SW 1271 (cell line): Measurements from ENCODE around the gene FZD10.

Experiments
- DNase-seq, 2 experiments: peaks; one replicate each; lab custom pipeline; 2025; lab: John Stamatoyannopoulos, UW

Gene FZD10, protein sequence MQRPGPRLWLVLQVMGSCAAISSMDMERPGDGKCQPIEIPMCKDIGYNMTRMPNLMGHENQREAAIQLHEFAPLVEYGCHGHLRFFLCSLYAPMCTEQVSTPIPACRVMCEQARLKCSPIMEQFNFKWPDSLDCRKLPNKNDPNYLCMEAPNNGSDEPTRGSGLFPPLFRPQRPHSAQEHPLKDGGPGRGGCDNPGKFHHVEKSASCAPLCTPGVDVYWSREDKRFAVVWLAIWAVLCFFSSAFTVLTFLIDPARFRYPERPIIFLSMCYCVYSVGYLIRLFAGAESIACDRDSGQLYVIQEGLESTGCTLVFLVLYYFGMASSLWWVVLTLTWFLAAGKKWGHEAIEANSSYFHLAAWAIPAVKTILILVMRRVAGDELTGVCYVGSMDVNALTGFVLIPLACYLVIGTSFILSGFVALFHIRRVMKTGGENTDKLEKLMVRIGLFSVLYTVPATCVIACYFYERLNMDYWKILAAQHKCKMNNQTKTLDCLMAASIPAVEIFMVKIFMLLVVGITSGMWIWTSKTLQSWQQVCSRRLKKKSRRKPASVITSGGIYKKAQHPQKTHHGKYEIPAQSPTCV

DNA sequence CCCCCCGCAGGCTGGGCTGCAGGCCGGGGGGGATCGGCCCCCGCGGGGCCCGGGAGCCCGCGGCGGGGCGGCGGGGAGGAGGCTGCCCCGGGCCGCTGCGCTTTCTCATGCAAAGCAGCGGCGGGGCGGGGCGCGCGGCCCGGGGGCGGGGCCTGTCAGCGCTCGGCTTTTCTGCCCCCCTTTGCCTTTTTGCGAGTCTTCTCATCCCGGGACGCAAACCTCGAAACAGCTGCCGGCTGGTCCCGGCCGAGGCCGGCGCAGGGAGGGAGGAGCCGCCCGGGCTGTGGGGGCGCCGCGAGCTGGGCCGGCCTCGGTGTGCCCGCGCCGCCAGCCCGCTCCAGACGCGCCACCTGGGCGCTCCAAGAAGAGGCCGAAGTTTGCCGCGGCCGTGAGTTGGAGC, at the start of gene FZD10:
TSS of gene FZD10 (plus strand) at position 198 of the 400 bp plus-strand sequence. CDS start 479 bp downstream, outside the sequence.
- no peak for DNase-seq

DNA sequence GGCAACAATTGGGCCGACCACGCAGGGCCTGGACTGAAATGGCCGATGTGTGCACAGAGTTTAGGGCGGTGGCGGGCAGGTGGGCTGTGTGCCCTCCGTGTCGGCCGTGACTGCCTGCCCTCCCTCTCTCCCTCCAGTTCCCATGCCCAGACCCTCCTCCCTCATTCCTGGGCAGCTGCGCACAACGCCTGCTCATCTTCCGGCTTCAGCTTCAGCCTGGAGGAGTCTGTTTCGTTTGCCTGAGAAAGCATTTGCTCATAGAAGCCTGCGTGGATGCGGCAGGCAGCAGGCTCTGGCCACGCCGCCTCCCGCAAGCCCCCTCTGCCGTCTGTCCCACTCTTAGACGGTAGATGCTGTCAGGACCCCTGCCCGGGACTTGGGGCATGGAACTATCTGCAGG, 47.3 kb upstream of the FZD10 start:
- no peak for DNase-seq

DNA sequence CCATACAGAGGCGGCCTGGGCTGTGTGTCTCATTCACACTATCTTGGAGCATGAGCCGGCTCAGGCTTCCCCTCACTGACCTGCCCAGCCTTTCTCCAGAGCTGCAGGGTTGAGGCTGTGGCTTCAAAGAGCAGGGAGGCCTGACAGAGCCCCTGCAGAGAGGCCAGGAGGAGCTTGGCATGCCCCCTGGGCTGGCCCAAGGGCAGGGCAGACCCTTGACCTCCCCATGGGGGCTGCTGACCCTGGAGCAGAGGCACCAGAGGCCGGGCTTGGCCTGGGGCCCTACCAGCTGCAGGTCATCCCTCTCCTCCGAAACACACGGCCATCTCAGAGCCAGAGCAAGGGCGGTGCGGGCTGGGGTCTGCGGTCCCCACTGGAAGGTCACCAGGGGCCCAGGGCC, 46.6 kb upstream of the FZD10 start:
- DNase-seq = no peak

DNA sequence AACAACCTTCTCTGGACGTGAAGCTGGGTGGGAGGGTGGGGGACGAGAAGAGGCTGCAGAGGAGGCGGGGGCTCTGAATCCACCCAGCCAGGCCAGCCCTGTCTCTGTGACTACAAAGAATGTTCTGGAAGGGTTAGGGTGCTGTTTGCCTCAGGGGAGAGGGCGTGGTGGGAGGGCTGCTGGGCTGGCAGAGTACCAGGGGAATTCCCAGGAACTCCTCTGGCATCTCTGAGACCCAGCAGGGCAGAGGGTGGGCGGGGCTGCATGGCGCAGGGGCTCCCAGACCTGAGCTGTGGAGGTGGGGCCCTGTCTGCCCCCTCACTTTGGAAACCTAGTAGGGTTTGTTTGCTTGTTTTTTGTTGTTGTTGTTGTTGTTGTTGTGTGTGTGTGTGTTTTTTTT, 45.5 kb upstream of the FZD10 start:
- no peak for DNase-seq

DNA sequence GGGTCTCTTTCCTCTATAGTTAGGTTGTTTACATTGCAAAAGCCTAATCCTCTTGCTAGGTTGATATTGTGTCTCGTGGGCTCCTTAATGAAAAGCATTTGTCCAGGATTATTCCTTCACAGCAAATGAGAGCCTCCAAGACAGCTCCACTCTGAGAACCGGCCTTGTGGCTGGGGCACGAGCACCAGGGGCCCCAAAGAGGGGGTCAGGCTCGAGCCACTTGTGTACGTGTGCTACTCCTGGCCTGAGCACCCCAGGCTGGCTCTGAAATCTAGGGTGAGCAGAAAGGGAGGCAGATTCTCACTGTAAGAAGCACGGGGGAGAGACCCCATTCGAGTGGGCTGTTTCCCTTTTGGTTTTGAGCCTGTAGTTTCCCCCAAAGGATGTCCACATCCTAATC, 45.0 kb upstream of the FZD10 start:
- no peak for DNase-seq

DNA sequence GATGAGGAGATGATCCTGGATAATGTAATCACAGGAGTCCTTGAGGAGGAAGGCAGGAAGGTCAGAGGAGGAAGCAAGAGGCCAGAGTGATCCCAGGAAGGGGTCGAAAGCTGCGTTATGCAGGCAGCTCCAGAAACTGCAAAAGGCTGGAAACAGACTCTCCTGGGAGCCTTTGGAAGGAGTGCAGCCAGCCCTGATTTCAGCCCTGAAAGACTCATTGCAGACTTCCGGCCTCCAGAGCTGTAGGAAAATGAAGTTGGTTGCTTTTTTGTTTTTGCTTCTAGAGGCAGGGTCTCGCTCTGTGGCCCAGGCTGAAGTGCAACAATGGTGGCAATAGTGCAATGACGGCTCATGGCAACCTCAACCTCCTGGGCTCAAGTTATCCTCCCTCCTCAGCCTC, 44.6 kb upstream of the FZD10 start:
- DNase-seq = no peak

DNA sequence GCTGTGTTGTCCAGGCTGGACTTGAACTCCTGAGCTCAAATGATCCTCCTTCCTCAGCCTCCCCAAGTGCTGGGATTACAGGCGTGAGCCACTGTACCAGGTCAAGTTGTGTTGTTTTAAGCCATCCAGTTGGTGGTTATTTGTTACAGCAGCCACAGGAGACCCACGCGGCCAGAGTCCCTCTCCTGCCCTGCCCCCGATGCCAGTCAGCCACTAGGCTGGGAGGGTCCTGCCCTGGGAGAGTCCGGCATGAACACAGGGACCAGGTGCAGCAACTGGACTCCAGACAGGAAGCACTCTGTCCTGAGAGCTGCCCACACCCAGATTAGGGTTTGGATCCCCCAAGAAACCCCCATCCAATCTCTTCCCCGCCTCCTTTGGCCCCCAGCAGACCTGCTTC, 44.1 kb upstream of the FZD10 start:
- no peak for DNase-seq

DNA sequence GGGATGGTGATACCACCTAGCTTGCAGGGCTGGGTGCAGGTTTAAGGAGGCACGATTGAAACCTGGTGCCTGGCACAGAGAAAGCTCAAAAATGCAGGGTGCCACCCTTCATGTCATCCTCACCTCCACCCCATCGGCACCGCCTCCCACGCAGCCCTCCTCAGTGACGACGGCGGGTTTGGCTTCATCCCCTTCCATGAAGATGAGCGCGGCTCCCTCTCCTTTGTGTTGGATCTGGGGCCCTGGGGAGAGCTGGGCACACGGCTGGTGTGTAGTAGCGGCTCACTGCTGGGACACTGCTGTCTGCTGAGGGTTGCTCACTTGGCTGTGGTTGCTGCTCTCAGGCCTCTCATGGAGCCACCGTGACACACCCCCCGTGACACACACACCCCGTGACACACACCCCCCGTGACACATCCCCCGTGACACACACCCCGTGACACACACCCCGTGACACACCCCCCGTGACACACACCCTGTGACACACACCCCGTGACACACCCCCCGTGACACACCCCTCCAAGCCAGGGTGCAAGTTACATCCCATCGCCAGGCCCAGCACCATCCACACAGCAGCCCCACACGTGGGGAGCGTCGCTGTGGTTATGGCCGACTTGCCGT, 42.9 kb upstream of the FZD10 start:
- DNase-seq = no peak

DNA sequence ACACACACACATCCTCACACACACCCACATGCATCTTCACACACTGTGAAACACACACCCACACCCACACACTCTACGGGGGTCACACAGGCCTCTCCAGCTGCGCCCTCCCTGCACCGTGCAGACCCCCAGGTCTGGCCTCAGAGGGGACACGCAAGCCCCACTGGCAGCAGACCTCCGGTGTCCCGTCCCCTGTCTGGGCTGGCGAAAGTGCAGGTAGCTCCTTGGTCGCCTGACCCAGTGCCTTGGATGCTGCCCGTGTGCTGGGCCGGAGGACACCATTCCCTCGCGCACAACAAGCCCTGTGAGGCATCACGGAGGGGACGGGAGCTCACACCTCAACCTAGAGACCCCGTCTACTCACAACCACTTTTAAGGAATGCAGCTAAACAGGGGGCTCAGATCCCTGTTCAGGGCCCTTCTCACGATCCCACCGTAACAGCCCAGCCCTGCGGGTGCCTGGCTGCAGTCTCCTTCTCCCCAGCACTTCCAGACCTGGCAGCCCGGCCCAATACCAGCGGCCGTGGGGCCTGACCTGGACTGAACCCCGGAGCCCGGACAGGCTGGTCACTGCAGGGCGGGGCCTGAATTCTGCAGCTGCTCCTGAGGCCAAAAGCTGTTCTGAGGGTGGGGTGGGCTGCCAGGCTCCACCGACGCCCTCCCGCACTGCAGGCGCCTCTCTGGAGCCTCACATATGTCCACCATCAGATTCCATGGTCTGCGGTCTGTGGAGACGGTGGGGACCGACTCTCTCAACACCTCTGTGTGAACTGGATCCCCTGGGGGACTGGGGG, 42.1 kb upstream of the FZD10 start:
- no peak for DNase-seq

DNA sequence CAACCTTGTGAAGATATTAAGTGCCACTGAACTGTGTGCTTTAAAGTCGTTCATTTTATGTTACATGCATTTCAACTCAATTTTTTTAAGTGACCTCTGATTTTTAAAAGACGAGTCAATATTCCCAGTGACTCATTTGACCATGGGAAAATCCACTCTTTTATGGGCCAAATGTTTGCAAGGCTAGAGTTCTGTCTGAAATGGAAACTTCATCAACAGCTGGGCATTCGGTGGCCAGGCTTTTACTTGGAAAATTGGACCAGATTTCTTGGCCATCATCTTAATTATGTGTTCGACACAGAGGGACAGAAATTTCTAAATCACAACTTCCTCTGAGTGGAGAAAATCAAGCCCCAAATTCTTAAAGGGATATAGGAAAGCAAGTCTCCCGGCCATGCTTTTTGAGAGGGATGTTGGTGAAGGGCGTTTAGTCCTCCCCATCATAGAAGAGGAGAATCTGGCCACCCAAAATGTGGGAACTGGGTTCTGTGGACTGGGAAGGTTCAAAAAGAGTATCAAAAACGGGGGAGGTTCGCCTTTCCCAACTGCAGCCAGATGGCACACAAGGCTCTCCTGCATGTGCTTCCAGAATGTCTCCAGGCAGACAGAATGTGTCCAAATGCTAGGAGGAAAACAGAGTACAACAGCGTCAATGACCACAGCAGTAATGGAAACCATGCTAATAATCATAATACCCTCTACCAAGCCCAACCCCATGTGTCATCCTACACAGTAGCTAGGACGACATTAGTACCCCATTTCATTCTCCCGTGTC, 40.9 kb upstream of the FZD10 start:
- DNase-seq = no peak

DNA sequence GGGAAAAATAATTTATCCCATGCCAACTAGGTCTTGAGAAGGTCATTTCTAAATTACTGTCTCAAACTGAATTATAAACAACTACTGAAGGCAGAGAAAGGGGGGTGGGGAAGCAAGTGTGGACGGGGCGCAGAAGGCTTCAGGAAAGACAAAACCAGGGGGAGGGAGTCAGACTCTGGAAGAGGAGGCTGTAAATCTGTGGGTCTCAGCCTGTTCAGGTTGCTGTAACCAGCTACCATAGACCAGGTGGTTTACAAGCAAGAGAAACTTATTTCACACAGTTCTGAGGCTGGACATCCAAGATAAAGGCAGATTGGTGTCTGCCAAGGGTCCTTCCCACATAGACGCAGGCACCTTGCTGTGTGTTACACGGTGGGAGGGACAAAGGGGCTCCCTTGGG, 39.9 kb upstream of the FZD10 start:
- DNase-seq = no peak

DNA sequence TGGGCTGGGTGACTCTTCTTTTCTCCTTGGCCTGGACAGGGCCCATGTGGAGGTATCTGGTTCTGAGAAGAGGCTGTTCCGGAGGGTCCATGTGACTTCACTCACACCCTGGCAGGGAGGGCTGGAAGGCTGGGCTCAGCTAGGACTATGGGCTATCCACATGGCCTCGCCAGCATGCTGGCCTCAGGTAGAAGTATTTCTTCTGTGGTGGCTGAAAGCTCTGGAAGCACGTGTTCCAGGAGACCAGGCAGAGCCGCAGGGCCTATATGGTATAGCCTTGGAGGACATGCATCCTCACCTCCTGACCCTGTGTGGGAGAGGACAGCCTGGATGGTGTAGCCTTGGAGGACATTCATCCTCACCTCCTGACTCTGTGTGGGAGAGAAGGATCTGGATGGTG, 38.2 kb upstream of the FZD10 start:
- no peak for DNase-seq

DNA sequence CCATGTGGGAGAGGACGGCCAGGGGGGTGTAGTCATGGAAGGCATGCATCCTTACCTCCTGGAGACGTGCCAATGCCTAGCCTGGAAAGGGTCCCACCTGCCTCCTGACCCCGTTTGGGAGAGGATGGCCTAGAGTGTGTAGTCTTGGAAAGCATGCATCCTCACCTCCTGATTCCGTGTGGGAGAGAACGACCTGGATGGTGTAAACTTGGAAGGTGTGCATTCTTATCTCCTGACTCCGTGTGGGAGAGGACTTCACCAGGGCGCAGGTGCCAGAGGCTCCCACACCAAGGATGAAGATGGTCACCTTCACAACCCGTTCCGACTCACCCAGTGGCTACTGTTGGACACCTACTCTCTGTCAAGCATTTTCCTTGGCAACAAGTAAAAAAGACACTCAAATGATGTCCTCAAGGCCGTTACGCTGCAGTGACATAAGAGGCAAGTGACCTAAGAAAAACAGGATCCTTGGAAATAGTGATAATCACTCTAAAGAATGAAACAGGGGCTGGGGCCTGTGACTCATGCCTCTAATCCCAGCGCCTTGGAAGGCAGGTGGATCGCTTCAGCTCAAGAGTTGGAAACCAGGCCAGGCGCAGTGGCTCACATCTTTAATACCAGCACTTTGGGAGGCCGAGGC, 37.5 kb upstream of the FZD10 start:
- no peak for DNase-seq

DNA sequence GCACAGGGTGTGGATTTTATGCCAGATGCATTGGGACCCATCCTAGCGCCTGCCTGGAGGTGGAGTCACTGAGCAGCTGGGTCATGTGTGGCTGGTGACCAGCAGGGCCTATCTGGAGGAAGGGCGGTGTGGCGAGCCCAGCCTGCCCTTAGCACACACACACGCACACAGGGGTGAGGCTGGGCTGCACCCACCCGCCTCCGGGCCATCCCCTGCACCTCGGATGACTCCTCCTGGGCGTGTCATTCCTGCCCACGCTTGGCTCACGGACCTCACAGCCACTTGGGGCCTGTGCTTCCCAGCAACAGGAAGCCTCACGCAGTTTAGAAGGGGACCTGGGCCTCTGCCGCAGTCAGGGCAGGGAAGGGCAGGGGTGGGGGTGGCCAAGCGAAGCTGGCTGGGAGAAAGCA, 36.2 kb upstream of the FZD10 start:
- no peak for DNase-seq

DNA sequence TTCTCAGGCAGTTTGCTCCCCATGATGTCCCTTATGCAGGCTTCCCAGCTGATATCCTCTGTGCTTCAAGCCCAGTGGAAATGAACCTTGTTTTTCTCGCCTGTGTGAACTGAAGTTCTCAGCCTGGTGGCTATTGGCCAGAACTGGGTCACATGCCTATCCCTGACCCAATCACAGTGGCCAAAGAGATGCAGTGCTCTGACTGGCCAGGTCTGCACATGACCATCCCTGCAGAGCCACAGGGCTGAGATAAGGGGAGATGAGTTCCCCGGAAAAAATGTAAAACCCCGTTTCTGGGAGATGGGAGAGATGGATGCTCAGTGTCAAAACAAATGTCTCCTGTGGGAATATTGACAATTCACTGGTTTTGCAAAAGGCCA, 34.7 kb upstream of the FZD10 start:
- DNase-seq = no peak

DNA sequence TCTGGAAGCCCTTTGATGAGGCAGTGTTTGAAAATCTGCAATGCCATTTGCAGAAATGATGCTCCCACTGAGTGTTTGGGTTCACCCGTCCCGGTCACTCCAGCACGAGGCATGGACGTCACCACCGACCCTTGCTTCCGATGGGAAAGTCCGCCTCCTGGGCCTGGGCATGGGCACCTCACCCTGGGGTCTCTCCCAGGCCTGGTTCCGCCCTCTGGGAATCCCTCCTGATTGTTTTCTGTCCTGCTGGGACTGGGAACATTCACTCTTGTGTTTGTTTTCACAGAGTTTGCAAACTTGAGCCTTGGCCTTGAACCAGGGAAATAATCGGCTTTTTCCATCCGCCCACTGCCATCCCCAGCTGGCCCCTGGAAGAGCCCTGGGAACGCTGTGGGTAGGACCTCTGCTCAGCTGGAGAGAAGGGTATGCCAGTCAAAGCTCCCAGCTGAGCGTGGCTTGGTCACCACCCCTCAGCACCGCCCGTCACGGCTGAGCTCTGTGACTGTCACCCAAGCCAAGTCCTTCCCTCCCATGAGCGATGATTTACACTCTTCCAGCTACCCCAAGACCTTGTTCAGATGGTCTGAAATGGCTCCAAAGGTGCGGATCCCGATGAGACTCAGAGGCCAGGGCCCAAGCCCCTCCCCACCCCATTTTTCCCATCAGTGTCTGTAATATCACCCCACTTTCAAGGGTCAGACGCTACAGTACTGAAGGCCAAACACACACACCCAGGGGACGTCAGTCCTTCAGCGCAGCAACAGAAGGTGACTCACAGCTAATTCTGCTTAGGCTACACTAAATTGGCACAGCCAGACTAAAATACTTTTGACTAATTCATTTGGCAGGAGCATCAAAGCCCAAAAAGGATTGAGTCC, 34.1 kb upstream of the FZD10 start:
- no peak for DNase-seq

DNA sequence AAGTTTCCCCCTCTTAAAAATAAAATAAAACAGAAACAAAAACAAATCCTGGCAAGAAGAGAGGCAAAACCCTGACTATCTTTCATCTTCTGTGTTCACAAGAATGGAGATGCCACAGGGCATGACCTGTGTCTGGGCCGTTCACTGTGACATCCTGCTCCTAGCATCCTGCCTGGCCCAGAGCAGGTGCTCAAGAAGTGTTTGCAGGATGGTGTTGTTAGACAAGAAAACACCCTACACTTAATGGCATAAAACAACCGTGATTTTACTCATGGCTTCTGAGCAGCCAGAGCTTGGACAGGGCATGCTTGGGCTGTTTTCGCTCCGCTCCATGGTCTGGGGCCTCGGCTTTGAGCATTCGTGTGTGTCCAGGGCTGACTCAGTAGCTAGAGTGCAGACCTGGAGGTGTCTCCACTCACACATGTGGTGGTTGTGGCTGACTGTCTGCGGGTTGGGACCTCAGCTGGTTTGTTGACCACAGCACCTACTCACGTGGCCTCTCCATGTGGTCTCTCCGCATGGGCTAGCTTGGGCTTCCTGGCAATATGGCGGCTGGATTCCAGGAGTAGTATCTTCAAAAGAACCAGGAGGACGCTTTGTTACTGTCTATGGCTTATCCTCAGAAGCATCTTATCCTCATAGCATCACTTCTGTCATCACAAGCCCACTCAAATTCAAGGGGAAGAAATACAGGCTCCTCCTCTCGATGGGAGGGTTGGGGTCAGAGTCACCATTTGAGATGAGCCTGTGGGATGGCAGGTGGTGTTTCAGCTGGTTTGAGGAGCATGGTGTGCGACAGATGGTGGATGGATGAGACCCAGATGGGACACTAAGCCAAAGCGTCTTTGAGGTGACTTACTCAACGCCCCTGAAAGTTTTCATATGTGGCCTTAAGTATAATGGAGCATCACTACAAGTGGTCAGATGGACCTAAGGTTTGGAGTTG, 33.2 kb upstream of the FZD10 start:
- no peak for DNase-seq

DNA sequence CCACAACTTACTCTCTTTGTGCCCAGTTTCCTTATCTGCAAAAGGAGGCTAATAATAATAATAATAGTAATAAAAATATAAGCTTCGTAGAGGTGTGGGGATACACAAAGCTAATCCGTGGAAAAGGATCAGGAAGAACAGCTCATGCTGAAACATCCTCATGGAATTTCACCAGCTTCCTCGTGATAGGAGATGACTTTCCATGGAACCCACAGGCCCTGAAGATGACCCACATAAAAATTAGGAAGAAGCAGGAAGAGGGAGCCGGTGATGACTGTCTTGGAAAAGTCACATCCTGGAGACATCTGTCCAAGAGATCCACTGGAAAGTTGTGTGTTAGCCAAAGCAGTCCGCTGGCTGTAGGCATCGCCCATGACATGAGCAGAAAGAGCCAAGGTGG, 31.9 kb upstream of the FZD10 start:
- DNase-seq = no peak

DNA sequence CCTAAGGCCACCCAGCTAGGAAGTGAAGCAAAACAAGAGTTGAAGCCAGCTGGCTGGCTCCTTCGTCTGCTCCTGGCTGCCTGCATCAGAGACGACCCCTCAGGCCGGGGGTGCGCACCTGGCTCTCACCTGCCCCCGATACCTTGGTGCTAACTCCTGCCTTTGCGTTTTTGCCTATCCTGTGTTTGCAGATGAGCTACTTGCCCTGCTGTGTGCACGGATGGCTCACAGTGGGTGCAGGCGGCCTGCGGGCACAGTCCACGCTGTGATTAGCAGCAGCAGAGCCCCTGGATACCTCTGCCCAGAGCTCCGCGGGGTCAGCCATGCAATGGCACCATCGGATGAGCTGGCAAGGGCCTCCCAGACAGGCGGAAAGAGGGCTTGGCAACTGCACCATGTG, 31.2 kb upstream of the FZD10 start:
- no peak for DNase-seq
